AG08395 (cell line): ENCODE data around the gene EREG.
"Not testable (repeated sequence)": the region's sequence is repeated elsewhere in the genome, so short reads cannot be mapped to it uniquely, and the experiment has no call there.

Experiments
- DNase-seq: peaks from one replicate; pipeline ENCODE4 v3.0.0; 2012; ENCODE audit warnings: mixed read lengths, low spot score

The EREG gene

GRCh38 chr4:74364652-74365491 lies at the start of gene EREG:
Gene EREG, plus strand, starts transcription at chr4:74365145. Its CDS starts 164 bp downstream, at chr4:74365309.
- DNase-seq = peak; percentile 3

GRCh38 chr4:74315376-74315775 lies 49.6 kb upstream of the EREG start:
- no peak for DNase-seq

GRCh38 chr4:74316397-74316796 lies 48.5 kb upstream of the EREG start:
- DNase-seq = no peak

- DNase-seq = no peak
Observed at GRCh38 chr4:74317616-74318246, 47.2 kb upstream of the EREG start.

- DNase-seq = no peak
Observed at GRCh38 chr4:74318276-74318675, 46.7 kb upstream of the EREG start.

GRCh38 chr4:74319470-74319869 lies 45.5 kb upstream of the EREG start:
- DNase-seq = no peak

- peak; percentile 38 for DNase-seq
Observed at GRCh38 chr4:74320559-74321118, 44.3 kb upstream of the EREG start.

GRCh38 chr4:74322301-74322700 lies 42.6 kb upstream of the EREG start:
- no peak for DNase-seq

GRCh38 chr4:74323663-74324062 lies 41.3 kb upstream of the EREG start:
- no peak for DNase-seq

GRCh38 chr4:74324262-74324661 lies 40.7 kb upstream of the EREG start:
- no peak for DNase-seq

GRCh38 chr4:74325886-74326285 lies 39.1 kb upstream of the EREG start:
- DNase-seq = no peak

- DNase-seq = no peak
Observed at GRCh38 chr4:74327762-74328161, 37.2 kb upstream of the EREG start.

- DNase-seq = no peak
Observed at GRCh38 chr4:74328501-74328900, 36.4 kb upstream of the EREG start.

- DNase-seq = no peak
Observed at GRCh38 chr4:74329307-74329706, 35.6 kb upstream of the EREG start.

GRCh38 chr4:74330295-74330750 lies 34.6 kb upstream of the EREG start:
- DNase-seq = no peak

GRCh38 chr4:74331252-74331651 lies 33.7 kb upstream of the EREG start:
- DNase-seq = no peak

- no peak for DNase-seq
Observed at GRCh38 chr4:74331944-74332343, 33.0 kb upstream of the EREG start.

- no peak for DNase-seq
Observed at GRCh38 chr4:74334636-74335035, 30.3 kb upstream of the EREG start.

- DNase-seq = no peak
Observed at GRCh38 chr4:74335341-74336021, 29.5 kb upstream of the EREG start.

- no peak for DNase-seq
Observed at GRCh38 chr4:74338792-74339333, 26.1 kb upstream of the EREG start.

GRCh38 chr4:74339501-74339900 lies 25.4 kb upstream of the EREG start:
- DNase-seq = no peak

- DNase-seq = not testable (repeated sequence)
Observed at GRCh38 chr4:74340421-74340820, 24.5 kb upstream of the EREG start.
